ENCODE measurements around the gene KCNF1. TPM values are rescaled to one million over a fixed set of nuclear protein-coding genes. Genes with fewer than 3 reads are reported as not detected.
A peak's percentile ranks its signal among the peaks of the same experiment; 100 is the strongest.

The KCNF1 gene
- total RNA-seq, 4 donors from 2014 or later: 0.19 TPM; not detected in 3

DNA sequence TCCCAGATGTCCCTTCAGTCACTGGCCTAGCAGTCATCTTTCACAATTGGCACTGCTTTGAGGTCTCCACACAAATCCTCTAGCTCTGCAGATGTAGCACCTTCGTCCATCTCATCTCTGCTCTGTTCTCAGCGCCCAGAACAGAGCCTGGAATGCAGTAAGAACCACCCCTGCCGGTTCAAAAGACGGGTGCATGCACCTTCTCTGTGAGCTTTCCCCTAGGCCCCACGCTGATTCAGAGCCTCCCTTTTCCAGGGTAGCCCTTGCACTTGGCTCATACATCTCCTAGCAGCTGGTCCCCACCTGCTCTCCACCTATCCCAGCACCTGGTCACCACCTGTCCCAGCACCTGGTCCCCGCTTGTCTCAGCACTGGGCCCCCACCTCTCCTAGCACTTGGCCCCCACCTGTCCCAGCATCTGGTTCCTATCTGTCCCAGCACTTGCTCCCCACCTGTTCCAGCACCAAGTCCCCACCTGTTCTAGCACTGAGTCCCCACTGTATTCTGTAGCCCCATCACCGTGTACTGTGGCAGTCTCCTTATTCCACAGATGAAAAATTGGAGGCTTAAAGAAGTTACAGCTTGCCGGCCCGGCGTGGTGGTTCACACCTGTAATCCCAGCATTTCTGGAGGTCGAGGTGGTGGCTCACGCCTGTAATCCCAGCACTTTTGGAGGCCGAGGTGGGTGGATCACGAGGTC is 4.7 kb upstream of the KCNF1 start:
- Histone ChIP-seq H3K27me3 (peaks cover 0 to 35% (median 1%) of the 10 kb centered on the region in 4 donors), H3K4me3 (no peak overlapping the region), H3K9me3 (no peaks in the 10 kb centered on the region), H3K4me1 (peaks cover 2 to 8% (median 4%) of the 10 kb centered on the region in 3 donors), H3K36me3 (no peaks in the 10 kb centered on the region), H3K27ac (no peak overlapping the region)
- DNase-seq: no peak
- TF ChIP-seq POLR2A (IDR thresholded peaks at IDR 0.05): no peak
- TF ChIP-seq, protein P1, sequence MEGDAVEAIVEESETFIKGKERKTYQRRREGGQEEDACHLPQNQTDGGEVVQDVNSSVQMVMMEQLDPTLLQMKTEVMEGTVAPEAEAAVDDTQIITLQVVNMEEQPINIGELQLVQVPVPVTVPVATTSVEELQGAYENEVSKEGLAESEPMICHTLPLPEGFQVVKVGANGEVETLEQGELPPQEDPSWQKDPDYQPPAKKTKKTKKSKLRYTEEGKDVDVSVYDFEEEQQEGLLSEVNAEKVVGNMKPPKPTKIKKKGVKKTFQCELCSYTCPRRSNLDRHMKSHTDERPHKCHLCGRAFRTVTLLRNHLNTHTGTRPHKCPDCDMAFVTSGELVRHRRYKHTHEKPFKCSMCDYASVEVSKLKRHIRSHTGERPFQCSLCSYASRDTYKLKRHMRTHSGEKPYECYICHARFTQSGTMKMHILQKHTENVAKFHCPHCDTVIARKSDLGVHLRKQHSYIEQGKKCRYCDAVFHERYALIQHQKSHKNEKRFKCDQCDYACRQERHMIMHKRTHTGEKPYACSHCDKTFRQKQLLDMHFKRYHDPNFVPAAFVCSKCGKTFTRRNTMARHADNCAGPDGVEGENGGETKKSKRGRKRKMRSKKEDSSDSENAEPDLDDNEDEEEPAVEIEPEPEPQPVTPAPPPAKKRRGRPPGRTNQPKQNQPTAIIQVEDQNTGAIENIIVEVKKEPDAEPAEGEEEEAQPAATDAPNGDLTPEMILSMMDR (IDR thresholded peaks at IDR 0.05): no peak
- intact Hi-C loops (cut with DNase I): no loop called here
- 78 to 85% methylated on average over 13 to 14 of the region's 14 CpGs for WGBS, 2 donors

DNA sequence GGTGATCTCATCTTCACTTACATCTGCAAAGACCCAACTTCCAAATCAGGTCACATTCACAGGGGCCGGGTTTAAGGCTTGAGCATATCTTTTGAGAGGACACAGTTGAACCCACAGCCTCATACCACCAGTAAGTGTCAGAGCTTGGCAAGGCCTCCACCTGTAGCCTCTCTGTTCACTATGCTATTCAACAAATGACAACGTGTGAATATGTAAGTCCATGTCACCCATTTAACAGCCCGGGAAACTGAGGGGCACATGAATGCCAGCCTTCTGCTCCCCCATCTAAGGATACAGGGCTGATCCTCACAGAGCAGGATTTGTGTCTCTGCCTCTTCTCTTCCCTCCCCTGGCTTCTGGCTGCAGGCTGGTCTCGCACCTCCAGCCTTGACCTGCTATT is 3.5 kb upstream of the KCNF1 start:
- WGBS, 2 donors: 76 to 90% methylated on average over 4 of the region's 4 CpGs

DNA sequence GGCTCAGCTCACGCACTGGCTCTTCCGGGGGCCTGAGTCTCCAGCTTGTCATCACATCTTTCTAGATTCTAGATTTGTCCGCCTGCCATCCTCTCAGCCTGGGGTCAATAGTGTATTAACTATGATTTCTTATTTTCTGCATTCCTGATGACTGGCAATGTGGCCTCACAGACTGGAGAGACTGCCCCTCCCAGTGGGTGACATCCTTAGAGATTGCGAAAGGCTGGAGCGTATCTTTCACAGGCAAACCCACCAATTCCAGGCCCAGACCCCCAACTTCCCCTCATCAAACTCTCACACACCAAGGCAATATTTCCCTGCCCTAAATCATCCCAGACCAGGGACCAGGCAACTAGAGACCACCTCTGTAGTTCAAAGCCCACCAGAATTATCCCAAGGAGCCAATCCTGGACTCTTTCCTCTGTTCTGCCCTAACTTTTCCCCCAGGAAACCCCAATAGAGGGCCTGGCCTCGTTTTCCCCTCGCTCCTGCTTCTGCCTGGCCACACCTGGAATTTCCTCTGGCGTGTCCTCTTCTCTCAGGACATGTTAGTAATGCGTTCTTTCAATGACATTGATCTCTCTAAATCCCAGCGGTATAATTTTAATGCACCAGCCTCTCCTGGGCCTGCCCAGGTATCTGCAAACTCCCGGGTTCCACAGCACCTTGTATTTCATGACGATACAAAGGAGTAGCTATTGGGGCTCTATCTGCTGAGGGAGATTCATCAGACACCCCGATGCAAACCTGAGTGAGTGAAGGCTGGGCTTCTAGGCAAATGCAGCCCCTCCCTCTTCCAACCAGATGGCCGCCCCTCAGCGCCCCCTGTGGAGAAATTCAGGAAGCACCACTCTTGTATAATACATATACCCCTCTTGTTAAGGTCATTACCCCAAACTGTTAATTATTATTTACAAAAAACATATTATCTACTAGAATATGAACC is 2.4 kb upstream of the KCNF1 start:
- Histone ChIP-seq H3K9me3 (no peaks in the 10 kb centered on the region), H3K4me1 (peaks cover 4 to 13% (median 4%) of the 10 kb centered on the region in 3 donors), H3K27ac (no peak overlapping the region), H3K27me3 (peaks cover 0 to 57% (median 5%) of the 10 kb centered on the region in 4 donors), H3K4me3 (no peak overlapping the region), H3K36me3 (no peaks in the 10 kb centered on the region)
- no peak for DNase-seq
- no peak for TF ChIP-seq POLR2A (IDR thresholded peaks at IDR 0.05)
- TF ChIP-seq, protein P1 (IDR thresholded peaks at IDR 0.05): peak in 2 of 6 experiments; percentile 17 to 24
- intact Hi-C loops (cut with DNase I): no loop called here
- WGBS, 2 donors: 63 to 66% methylated on average over 15 of the region's 15 CpGs

More for the DNA sequence above, 3.5 kb upstream of the KCNF1 start:
- Histone ChIP-seq H3K36me3 (no peaks in the 10 kb centered on the region), H3K27ac (no peak overlapping the region), H3K4me3 (no peak overlapping the region), H3K9me3 (no peaks in the 10 kb centered on the region), H3K27me3 (peaks cover 0 to 46% (median 5%) of the 10 kb centered on the region in 4 donors), H3K4me1 (peaks cover 4 to 13% (median 4%) of the 10 kb centered on the region in 3 donors)
- DNase-seq: no peak
- intact Hi-C loops (cut with DNase I): no loop called here
- no peak for TF ChIP-seq POLR2A (IDR thresholded peaks at IDR 0.05)
- TF ChIP-seq, protein P1 (IDR thresholded peaks at IDR 0.05): no peak

DNA sequence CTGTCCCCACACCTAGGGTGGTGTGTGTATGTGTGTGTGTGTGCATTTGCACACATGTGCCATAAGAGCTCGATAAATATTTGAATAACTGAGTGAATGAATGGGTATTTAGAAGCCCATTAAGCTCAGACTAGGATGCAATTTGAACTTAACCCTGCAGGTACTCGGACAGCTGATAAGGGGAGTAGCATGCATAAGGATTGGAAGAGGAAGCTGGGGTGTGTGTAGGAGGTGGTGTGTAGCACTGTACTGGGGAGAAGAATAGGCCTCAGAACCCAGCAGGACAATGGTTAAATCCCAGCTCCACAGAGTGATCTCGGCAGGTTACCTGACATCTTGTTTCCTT is 1.8 kb upstream of the KCNF1 start:
- Histone ChIP-seq H3K27ac (no peak overlapping the region), H3K4me3 (no peak overlapping the region), H3K4me1 (peaks cover 4 to 13% (median 4%) of the 10 kb centered on the region in 3 donors), H3K9me3 (no peaks in the 10 kb centered on the region), H3K27me3 (peaks cover 0 to 59% (median 5%) of the 10 kb centered on the region in 4 donors), H3K36me3 (no peaks in the 10 kb centered on the region)
- no peak for TF ChIP-seq POLR2A (IDR thresholded peaks at IDR 0.05)
- TF ChIP-seq, protein P1 (IDR thresholded peaks at IDR 0.05): no peak
- intact Hi-C loops (cut with DNase I): no loop called here
- 41 to 56% methylated on average over 3 of the region's 3 CpGs for WGBS, 2 donors
- no peak for DNase-seq

DNA sequence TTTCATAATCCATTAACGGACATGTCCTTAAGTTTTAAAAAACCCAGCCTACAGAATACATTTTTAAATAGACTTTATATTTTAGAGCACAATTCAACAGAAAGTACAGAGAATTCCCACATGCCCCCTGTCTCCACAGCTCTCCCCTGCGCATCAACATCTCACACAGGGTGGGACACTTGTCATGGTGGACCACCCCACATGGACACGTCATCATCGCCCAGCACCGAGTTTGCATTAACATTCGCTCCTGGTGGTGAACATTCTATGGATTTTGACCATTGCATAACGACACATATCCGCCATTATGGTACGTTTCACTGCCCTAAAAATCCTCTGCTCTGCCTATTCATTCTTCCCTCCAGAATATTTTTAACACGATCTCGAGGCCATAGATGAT is 1.1 kb upstream of the KCNF1 start:
- no peak for DNase-seq
- H3K27ac ChIP-seq: no peak overlapping the region
- H3K9me3 ChIP-seq: no peaks in the 10 kb centered on the region
- no peaks in the 10 kb centered on the region for H3K36me3 ChIP-seq
- peaks cover 0 to 65% (median 5%) of the 10 kb centered on the region in 4 donors for H3K27me3 ChIP-seq
- intact Hi-C loops (cut with DNase I): no loop called here
- no peak overlapping the region for H3K4me3 ChIP-seq
- TF ChIP-seq POLR2A (IDR thresholded peaks at IDR 0.05): no peak
- TF ChIP-seq, protein P1 (IDR thresholded peaks at IDR 0.05): no peak
- peaks cover 4 to 13% (median 4%) of the 10 kb centered on the region in 3 donors for H3K4me1 ChIP-seq
- WGBS, 2 donors: 82 to 84% methylated on average over 11 of the region's 11 CpGs

All from esophagus squamous epithelium (tissue), 5 donors.